Panc1 (cell line): ENCODE measurements around the gene TRIM42. TPM values are rescaled to one million over a fixed set of nuclear protein-coding genes. Genes with fewer than 3 reads are reported as not detected.

Source experiments
- ATAC-seq: fragments of 200-7000 bp; cut with Tn5 transposase; 2 replicates; pipeline ENCODE4 v1.9.1; 2020; ENCODE audit warnings: mild to moderate bottlenecking, moderate library complexity
- BruUV-seq: library from RNA; stranded (reverse); fragments of 400-500 nt; replicated peaks from 2 replicates; lab custom pipeline; 2021; lab: Mats Ljungman, UMichigan
- CTCF ChIA-PET: fragments of 300-600 bp; sonication (Branson Sonifier 250); formaldehyde crosslinking; loops from one replicate; lab custom pipeline; 2022; ENCODE audit warnings: antibody characterized with exemption; lab: Charles Lee
- POLR2A ChIA-PET: fragments of 300-600 bp; sonication (Branson Sonifier 250); formaldehyde crosslinking; loops from one replicate; lab custom pipeline; 2022; ENCODE audit warnings: antibody characterized with exemption; lab: Charles Lee
- DNase-seq: peaks from one replicate; pipeline ENCODE4 v3.0.0-alpha.2; 2010; ENCODE audit warnings: low read depth, low spot score
- H3K27ac ChIP-seq: 2 replicates; pipeline ENCODE4 v1.5.1; 2011; ENCODE audit warnings: mild to moderate bottlenecking, low read length, inconsistent platforms
- H3K27me3 ChIP-seq: fragments of 200-500 bp; sonication (Bioruptor generic); 2 replicates; pipeline ENCODE4 v1.6.0; 2014; ENCODE audit warnings: low read length, inconsistent platforms; ENCODE audit not compliant: control insufficient read depth, insufficient read depth
- H3K36me3 ChIP-seq: fragments of 200-500 bp; sonication (Bioruptor generic); 2 replicates; pipeline ENCODE4 v1.5.1; 2014; ENCODE audit warnings: inconsistent platforms, mild to moderate bottlenecking, low read length, moderate library complexity; ENCODE audit not compliant: control insufficient read depth, insufficient read depth
- H3K4me1 ChIP-seq: 2 replicates; pipeline ENCODE4 v1.5.1; 2011; ENCODE audit warnings: inconsistent platforms, mild to moderate bottlenecking, low read length, moderate library complexity; ENCODE audit not compliant: control insufficient read depth, insufficient read depth
- H3K4me3 ChIP-seq, 2 experiments: 2 replicates each; pipeline ENCODE4 v1.5.1; 2011 to 2012; ENCODE audit warnings: low read depth in 2 of 2, low read length in 2 of 2, mild to moderate bottlenecking in 2 of 2, inconsistent platforms in 1 of 2, moderate library complexity in 1 of 2
- H3K9me3 ChIP-seq: fragments of 200-500 bp; sonication (Bioruptor generic); 2 replicates; pipeline ENCODE4 v1.5.1; 2014; ENCODE audit warnings: low read depth, mild to moderate bottlenecking, inconsistent platforms, low read length, moderate library complexity; ENCODE audit not compliant: control insufficient read depth, insufficient read depth
- POLR2AphosphoS5 ChIP-seq: IDR thresholded peaks from 2 replicates; pipeline ENCODE4 v1.6.1; 2012; ENCODE audit warnings: mild to moderate bottlenecking, low read depth, low read length, moderate library complexity
- SIN3A ChIP-seq: IDR thresholded peaks from 2 replicates; pipeline ENCODE4 v1.6.1; 2012; ENCODE audit warnings: low read depth, mild to moderate bottlenecking, low read length, moderate library complexity, borderline replicate concordance; ENCODE audit not compliant: insufficient read depth
- TCF7L2 ChIP-seq: IDR thresholded peaks from 2 replicates; pipeline ENCODE4 v1.6.1; 2011; ENCODE audit warnings: mild to moderate bottlenecking, low read depth, low read length, inconsistent platforms
- in situ Hi-C: cut with HindIII; loops from 2 replicates; pipeline ENCODE4 v1.10.0; 2016; ENCODE audit warnings: low sequenced_read_pairs, low pct_unique_long_range_greater_than_20kb
- intact Hi-C: fragments of 100-400 bp; cut with micrococcal nuclease; formaldehyde crosslinking; loops from one replicate; pipeline ENCODE4 v1.10.0; 2022; ENCODE audit not compliant: unreplicated experiment
- total RNA-seq: library from RNA; stranded (reverse); gene quantifications from one replicate; pipeline ENCODE4 v1.2.1, GENCODE V29; 2021; ENCODE audit not compliant: unreplicated experiment
- TF ChIP-seq, protein P1 (sequence below): fragments of 450-650 bp; IDR thresholded peaks from 2 replicates; pipeline ENCODE4 v1.5.1; 2017; ENCODE audit warnings: mild to moderate bottlenecking
- TF ChIP-seq, protein P2 (sequence below), 2 experiments: IDR thresholded peaks; 2 replicates each; pipeline ENCODE4 v1.6.1; 2011 to 2012; ENCODE audit warnings: low read depth in 2 of 2, control low read depth in 1 of 2, low read length in 1 of 2, mild to moderate bottlenecking in 1 of 2, moderate library complexity in 1 of 2; ENCODE audit not compliant: insufficient read depth in 1 of 2

Gene TRIM42
- total RNA-seq, 1 experiment from 2014 or later, result not detected

DNA sequence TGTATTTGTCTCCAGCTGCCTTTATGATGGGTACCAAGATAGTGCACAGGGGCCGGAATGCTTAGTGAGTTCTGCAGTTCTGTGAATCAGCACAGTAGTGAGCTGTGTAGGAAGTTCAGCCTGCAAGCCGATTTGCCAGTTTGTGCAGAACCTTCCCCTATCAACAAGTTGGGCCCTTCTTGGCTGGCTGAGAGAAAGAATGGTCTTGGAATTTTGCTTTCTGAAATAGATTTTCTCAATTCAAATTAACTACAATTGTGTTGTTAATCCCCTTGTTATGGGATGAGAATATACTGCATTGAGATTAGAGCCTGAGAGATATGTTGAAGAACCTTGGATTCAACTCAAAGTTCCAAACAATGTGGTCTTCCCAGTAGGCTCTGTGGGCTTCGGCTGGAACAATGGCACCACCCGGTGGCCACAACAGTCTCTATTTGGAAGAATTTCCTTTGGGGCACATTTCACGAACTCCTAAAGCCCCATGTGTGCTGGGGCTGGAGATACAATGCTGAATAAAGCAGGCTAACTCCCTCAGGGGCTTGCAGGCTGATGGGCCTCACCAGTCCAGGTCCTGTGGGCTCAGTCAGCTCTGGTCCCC is 59.1 kb downstream of the TRIM42 start:
- Histone ChIP-seq H3K36me3 (no peaks in the 10 kb centered on the region), H3K27me3 (peaks cover 5% of the 10 kb centered on the region), H3K4me1 (no peaks in the 10 kb centered on the region), H3K9me3 (no peaks in the 10 kb centered on the region), H3K27ac (no peak overlapping the region), H3K4me3 (no peak overlapping the region)
- ChIA-PET POLR2A (no interaction called here), CTCF (no interaction called here)
- intact Hi-C loops, result no loop called here
- in situ Hi-C loops, result no loop called here
- no peak for DNase-seq
- TF ChIP-seq POLR2AphosphoS5, result no peak
- TF ChIP-seq, protein P1, sequence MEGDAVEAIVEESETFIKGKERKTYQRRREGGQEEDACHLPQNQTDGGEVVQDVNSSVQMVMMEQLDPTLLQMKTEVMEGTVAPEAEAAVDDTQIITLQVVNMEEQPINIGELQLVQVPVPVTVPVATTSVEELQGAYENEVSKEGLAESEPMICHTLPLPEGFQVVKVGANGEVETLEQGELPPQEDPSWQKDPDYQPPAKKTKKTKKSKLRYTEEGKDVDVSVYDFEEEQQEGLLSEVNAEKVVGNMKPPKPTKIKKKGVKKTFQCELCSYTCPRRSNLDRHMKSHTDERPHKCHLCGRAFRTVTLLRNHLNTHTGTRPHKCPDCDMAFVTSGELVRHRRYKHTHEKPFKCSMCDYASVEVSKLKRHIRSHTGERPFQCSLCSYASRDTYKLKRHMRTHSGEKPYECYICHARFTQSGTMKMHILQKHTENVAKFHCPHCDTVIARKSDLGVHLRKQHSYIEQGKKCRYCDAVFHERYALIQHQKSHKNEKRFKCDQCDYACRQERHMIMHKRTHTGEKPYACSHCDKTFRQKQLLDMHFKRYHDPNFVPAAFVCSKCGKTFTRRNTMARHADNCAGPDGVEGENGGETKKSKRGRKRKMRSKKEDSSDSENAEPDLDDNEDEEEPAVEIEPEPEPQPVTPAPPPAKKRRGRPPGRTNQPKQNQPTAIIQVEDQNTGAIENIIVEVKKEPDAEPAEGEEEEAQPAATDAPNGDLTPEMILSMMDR, result peak; percentile 64
- ATAC-seq, result no peak
- BruUV-seq, result no TSS peak

DNA sequence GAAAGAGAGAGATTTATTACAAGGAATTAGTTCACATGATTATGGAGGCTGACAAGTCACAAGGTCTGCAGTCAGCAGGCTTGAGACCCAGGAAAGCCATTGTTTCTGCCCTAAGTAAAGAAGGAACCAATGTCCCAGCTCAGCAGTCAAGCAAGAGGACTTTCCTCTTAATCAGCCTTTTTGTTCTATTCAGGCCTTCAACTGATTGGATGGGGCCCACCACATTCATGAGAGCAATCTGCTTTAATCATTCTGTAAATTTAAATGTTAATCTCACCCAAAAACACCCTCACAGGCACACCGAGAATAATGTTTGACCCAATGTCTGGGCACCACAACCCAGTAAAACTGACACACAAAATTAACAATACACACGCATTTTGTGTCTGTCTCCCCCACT is 64.3 kb downstream of the TRIM42 start:
- ChIA-PET CTCF (no interaction called here), POLR2A (no interaction called here)
- Histone ChIP-seq H3K4me3 (no peak overlapping the region), H3K27ac (no peak overlapping the region), H3K9me3 (no peaks in the 10 kb centered on the region), H3K27me3 (no peaks in the 10 kb centered on the region; the same call in 1 of the 2 replicates), H3K4me1 (no peaks in the 10 kb centered on the region), H3K36me3 (no peaks in the 10 kb centered on the region)
- DNase-seq, result no peak
- no peak for TF ChIP-seq POLR2AphosphoS5
- TF ChIP-seq, protein P2, sequence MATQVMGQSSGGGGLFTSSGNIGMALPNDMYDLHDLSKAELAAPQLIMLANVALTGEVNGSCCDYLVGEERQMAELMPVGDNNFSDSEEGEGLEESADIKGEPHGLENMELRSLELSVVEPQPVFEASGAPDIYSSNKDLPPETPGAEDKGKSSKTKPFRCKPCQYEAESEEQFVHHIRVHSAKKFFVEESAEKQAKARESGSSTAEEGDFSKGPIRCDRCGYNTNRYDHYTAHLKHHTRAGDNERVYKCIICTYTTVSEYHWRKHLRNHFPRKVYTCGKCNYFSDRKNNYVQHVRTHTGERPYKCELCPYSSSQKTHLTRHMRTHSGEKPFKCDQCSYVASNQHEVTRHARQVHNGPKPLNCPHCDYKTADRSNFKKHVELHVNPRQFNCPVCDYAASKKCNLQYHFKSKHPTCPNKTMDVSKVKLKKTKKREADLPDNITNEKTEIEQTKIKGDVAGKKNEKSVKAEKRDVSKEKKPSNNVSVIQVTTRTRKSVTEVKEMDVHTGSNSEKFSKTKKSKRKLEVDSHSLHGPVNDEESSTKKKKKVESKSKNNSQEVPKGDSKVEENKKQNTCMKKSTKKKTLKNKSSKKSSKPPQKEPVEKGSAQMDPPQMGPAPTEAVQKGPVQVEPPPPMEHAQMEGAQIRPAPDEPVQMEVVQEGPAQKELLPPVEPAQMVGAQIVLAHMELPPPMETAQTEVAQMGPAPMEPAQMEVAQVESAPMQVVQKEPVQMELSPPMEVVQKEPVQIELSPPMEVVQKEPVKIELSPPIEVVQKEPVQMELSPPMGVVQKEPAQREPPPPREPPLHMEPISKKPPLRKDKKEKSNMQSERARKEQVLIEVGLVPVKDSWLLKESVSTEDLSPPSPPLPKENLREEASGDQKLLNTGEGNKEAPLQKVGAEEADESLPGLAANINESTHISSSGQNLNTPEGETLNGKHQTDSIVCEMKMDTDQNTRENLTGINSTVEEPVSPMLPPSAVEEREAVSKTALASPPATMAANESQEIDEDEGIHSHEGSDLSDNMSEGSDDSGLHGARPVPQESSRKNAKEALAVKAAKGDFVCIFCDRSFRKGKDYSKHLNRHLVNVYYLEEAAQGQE (IDR thresholded peaks at IDR 0.05; ENCODE audit: insufficient read depth in 1 of 2, low read depth in 2 of 2, low read length in 1 of 2), result no peak
- TF ChIP-seq, protein P1, result no peak
- no peak for TF ChIP-seq SIN3A
- TF ChIP-seq TCF7L2, result no peak
- ATAC-seq, result no peak
- in situ Hi-C loops (no loop called here), intact Hi-C loops (no loop called here)
- no TSS peak for BruUV-seq
